Measurements from ENCODE around the gene RNF128. TPM values are rescaled to one million over a fixed set of nuclear protein-coding genes. Genes with fewer than 3 reads are reported as not detected.

RNF128 gene
- total RNA-seq, 1 donor from 2014 or later, result 14.9 TPM

DNA sequence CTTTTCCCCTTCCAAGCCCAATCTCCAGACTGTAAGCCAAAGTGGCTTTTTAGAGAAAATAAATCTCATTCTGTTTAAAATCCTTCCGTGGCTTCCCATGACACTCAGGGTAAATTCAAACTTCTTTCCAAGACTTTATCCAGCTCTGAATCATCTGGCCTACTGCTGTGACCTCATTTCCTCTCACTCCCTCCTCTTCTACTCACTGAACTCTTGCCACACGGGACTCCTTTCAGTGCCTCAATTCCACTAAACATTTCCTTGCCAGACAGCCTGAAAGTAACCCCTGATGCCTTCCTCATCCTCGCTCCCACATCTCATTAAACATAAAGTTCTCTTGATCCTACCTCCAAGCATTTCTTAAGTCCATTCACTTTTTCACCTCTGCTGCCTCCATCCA lies 27.8 kb upstream of the RNF128 start:
- peaks cover 9% of the 10 kb centered on the region for H3K4me1 ChIP-seq (ENCODE audit: insufficient read depth, low read length)
- no peak overlapping the region for H3K9ac ChIP-seq (ENCODE audit: low read length)
- no peaks in the 10 kb centered on the region for H3K27me3 Mint-ChIP-seq (ENCODE audit: low read depth, unreplicated experiment)
- H3K4me3 ChIP-seq (ENCODE audit: insufficient read depth, low read depth, low read length), result no peak overlapping the region
- H3K4me2 ChIP-seq (ENCODE audit: low read length), result peak overlapping the region; percentile 33
- H2AFZ ChIP-seq (ENCODE audit: low read depth, low read length), result peak overlapping the region; percentile 66
- H3K9me3 ChIP-seq (ENCODE audit: insufficient read depth, low read depth, low read length), result no peaks in the 10 kb centered on the region
- peak; percentile 38 for DNase-seq (ENCODE audit: low read depth)
- H3K79me2 ChIP-seq (ENCODE audit: insufficient read depth, low read length), result no peaks in the 10 kb centered on the region
- peaks cover 2% of the 10 kb centered on the region for H3K9me3 Mint-ChIP-seq (ENCODE audit: unreplicated experiment)
- no peaks in the 10 kb centered on the region for H3K36me3 Mint-ChIP-seq (ENCODE audit: low read depth, unreplicated experiment)
- H3K27ac ChIP-seq (ENCODE audit: low read depth, low read length), result peak overlapping the region; percentile 19
- no peaks in the 10 kb centered on the region for H3K36me3 ChIP-seq (ENCODE audit: insufficient read depth, low read length)
- TF ChIP-seq, protein P1, sequence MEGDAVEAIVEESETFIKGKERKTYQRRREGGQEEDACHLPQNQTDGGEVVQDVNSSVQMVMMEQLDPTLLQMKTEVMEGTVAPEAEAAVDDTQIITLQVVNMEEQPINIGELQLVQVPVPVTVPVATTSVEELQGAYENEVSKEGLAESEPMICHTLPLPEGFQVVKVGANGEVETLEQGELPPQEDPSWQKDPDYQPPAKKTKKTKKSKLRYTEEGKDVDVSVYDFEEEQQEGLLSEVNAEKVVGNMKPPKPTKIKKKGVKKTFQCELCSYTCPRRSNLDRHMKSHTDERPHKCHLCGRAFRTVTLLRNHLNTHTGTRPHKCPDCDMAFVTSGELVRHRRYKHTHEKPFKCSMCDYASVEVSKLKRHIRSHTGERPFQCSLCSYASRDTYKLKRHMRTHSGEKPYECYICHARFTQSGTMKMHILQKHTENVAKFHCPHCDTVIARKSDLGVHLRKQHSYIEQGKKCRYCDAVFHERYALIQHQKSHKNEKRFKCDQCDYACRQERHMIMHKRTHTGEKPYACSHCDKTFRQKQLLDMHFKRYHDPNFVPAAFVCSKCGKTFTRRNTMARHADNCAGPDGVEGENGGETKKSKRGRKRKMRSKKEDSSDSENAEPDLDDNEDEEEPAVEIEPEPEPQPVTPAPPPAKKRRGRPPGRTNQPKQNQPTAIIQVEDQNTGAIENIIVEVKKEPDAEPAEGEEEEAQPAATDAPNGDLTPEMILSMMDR (IDR thresholded peaks at IDR 0.05; ENCODE audit: insufficient read depth, low read depth, low read length), result no peak
- no peak for TF ChIP-seq EZH2 (IDR thresholded peaks at IDR 0.05; ENCODE audit: insufficient read depth, low read length)
- H3K4me3 Mint-ChIP-seq (ENCODE audit: unreplicated experiment), result no peak overlapping the region
- no peaks in the 10 kb centered on the region for H4K20me1 ChIP-seq (ENCODE audit: insufficient read depth, low read length)
- peak overlapping the region; percentile 2 for H3K27ac Mint-ChIP-seq (ENCODE audit: unreplicated experiment)
- no peak for FAIRE-seq
- no peaks in the 10 kb centered on the region for H3K27me3 ChIP-seq (ENCODE audit: insufficient read depth, low read length)
- peaks cover 11% of the 10 kb centered on the region for H3K4me1 Mint-ChIP-seq (ENCODE audit: low read depth, unreplicated experiment)

GRCh38 chrX:106702636-106703035 lies 23.9 kb upstream of the RNF128 start:
- Histone ChIP-seq H2AFZ (ENCODE audit: low read depth, low read length) (no peak overlapping the region), H3K4me3 (ENCODE audit: insufficient read depth, low read depth, low read length) (no peak overlapping the region), H3K27me3 (ENCODE audit: insufficient read depth, low read length) (no peaks in the 10 kb centered on the region), H3K79me2 (ENCODE audit: insufficient read depth, low read length) (no peaks in the 10 kb centered on the region), H4K20me1 (ENCODE audit: insufficient read depth, low read length) (no peaks in the 10 kb centered on the region), H3K36me3 (ENCODE audit: insufficient read depth, low read length) (no peaks in the 10 kb centered on the region), H3K4me2 (ENCODE audit: low read length) (no peak overlapping the region), H3K4me1 (ENCODE audit: insufficient read depth, low read length) (peaks cover 15% of the 10 kb centered on the region), H3K9ac (ENCODE audit: low read length) (no peak overlapping the region), H3K9me3 (ENCODE audit: insufficient read depth, low read depth, low read length) (no peaks in the 10 kb centered on the region), H3K27ac (ENCODE audit: low read depth, low read length) (no peak overlapping the region)
- H3K27me3 Mint-ChIP-seq (ENCODE audit: low read depth, unreplicated experiment), result no peaks in the 10 kb centered on the region
- peaks cover 2% of the 10 kb centered on the region for H3K9me3 Mint-ChIP-seq (ENCODE audit: unreplicated experiment)
- H3K27ac Mint-ChIP-seq (ENCODE audit: unreplicated experiment), result no peak overlapping the region
- H3K4me1 Mint-ChIP-seq (ENCODE audit: low read depth, unreplicated experiment), result peaks cover 12% of the 10 kb centered on the region
- H3K36me3 Mint-ChIP-seq (ENCODE audit: low read depth, unreplicated experiment), result no peaks in the 10 kb centered on the region
- no peak for FAIRE-seq
- no peak for DNase-seq (ENCODE audit: low read depth)
- no peak for TF ChIP-seq EZH2 (IDR thresholded peaks at IDR 0.05; ENCODE audit: insufficient read depth, low read length)
- TF ChIP-seq, protein P1 (IDR thresholded peaks at IDR 0.05; ENCODE audit: insufficient read depth, low read depth, low read length), result no peak
- no peak overlapping the region for H3K4me3 Mint-ChIP-seq (ENCODE audit: unreplicated experiment)

DNA sequence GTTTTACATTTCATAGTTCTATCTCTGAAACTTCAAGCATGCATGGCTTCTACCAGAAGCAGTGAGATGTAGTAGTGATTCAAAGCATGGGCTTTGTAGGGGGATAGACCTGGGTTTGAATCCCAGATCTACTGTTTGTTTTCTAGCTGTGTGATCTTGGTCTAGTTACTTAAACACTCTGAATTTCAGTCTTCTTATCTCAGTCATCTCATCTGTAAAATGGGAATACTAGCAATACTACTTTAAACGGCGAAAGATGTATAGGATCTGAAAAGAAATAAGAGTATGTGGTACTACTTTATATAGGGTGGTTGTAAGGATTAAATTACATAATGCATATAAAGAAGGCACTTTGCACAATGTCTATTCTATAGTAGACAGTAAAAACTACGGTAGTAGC lies 20.0 kb upstream of the RNF128 start:
- no peaks in the 10 kb centered on the region for H3K36me3 ChIP-seq (ENCODE audit: insufficient read depth, low read length)
- no peaks in the 10 kb centered on the region for H3K9me3 Mint-ChIP-seq (ENCODE audit: unreplicated experiment)
- no peak for DNase-seq (ENCODE audit: low read depth)
- no peaks in the 10 kb centered on the region for H4K20me1 ChIP-seq (ENCODE audit: insufficient read depth, low read length)
- H3K4me3 Mint-ChIP-seq (ENCODE audit: unreplicated experiment), result no peak overlapping the region
- no peak overlapping the region for H3K9ac ChIP-seq (ENCODE audit: low read length)
- no peaks in the 10 kb centered on the region for H3K9me3 ChIP-seq (ENCODE audit: insufficient read depth, low read depth, low read length)
- no peaks in the 10 kb centered on the region for H3K36me3 Mint-ChIP-seq (ENCODE audit: low read depth, unreplicated experiment)
- peaks cover 8% of the 10 kb centered on the region for H3K4me1 Mint-ChIP-seq (ENCODE audit: low read depth, unreplicated experiment)
- H3K79me2 ChIP-seq (ENCODE audit: insufficient read depth, low read length), result no peaks in the 10 kb centered on the region
- peak overlapping the region; percentile 4 for H3K27ac Mint-ChIP-seq (ENCODE audit: unreplicated experiment)
- no peak overlapping the region for H3K27ac ChIP-seq (ENCODE audit: low read depth, low read length)
- H3K4me3 ChIP-seq (ENCODE audit: insufficient read depth, low read depth, low read length), result no peak overlapping the region
- no peaks in the 10 kb centered on the region for H3K27me3 Mint-ChIP-seq (ENCODE audit: low read depth, unreplicated experiment)
- H3K4me2 ChIP-seq (ENCODE audit: low read length), result no peak overlapping the region
- peak; percentile 96 for FAIRE-seq
- H2AFZ ChIP-seq (ENCODE audit: low read depth, low read length), result no peak overlapping the region
- H3K4me1 ChIP-seq (ENCODE audit: insufficient read depth, low read length), result peaks cover 10% of the 10 kb centered on the region
- H3K27me3 ChIP-seq (ENCODE audit: insufficient read depth, low read length), result no peaks in the 10 kb centered on the region
- TF ChIP-seq, protein P1 (IDR thresholded peaks at IDR 0.05; ENCODE audit: insufficient read depth, low read depth, low read length), result no peak
- TF ChIP-seq EZH2 (IDR thresholded peaks at IDR 0.05; ENCODE audit: insufficient read depth, low read length), result no peak

Measured in astrocyte (in vitro differentiated cells and primary cell).